Hepatocyte (in vitro differentiated cells): ENCODE data around the gene NPDC1.

ENCODE experiments used
- EZH2phosphoT487 ChIP-seq: fragments of 200-600 bp; sonication (generic); IDR thresholded peaks from one replicate; pipeline ENCODE4 v1.6.1; 2018; ENCODE audit warnings: antibody characterized with exemption, mild to moderate bottlenecking, low read depth, moderate library complexity; ENCODE audit not compliant: unreplicated experiment, severe bottlenecking
- TF ChIP-seq, protein P1 (sequence below): fragments of 200-600 bp; sonication (generic); IDR thresholded peaks from 2 replicates; pipeline ENCODE4 v1.5.1; 2016; ENCODE audit warnings: antibody characterized with exemption, mild to moderate bottlenecking; ENCODE audit not compliant: poor library complexity

DNA sequence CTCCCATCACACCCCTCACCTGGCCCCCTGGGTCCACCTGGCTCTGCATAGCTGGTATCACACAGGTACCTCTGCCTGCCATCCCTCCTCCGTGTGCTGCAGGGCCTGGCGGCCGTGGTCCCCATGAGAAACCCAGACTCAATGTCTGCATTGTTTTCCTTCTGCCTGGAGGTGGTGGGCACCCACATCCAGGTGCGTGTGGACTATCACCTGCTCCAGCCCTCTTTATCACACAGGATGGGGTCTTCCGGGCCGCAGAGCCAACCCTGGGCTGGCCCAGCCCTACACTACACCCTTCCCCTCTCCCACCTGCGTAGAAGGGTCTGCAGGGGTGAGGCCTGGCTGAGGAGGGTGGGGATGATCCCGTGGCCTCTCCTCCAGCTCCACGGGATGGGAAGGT is 7.1 kb downstream of the NPDC1 start:
- TF ChIP-seq EZH2phosphoT487, result no peak
- TF ChIP-seq, protein P1, sequence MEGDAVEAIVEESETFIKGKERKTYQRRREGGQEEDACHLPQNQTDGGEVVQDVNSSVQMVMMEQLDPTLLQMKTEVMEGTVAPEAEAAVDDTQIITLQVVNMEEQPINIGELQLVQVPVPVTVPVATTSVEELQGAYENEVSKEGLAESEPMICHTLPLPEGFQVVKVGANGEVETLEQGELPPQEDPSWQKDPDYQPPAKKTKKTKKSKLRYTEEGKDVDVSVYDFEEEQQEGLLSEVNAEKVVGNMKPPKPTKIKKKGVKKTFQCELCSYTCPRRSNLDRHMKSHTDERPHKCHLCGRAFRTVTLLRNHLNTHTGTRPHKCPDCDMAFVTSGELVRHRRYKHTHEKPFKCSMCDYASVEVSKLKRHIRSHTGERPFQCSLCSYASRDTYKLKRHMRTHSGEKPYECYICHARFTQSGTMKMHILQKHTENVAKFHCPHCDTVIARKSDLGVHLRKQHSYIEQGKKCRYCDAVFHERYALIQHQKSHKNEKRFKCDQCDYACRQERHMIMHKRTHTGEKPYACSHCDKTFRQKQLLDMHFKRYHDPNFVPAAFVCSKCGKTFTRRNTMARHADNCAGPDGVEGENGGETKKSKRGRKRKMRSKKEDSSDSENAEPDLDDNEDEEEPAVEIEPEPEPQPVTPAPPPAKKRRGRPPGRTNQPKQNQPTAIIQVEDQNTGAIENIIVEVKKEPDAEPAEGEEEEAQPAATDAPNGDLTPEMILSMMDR, result no peak
